Transverse colon (tissue), 3 donors: ENCODE measurements around the gene COL9A1.

Experiments
- CTCF ChIP-seq, 5 experiments: fragments of 200-600 bp in 3 of 5; fragments of 450-650 bp in 2 of 5; sonication (generic) in 3 of 5; IDR thresholded peaks; 1 replicate in 2 of 5; 2 replicates in 3 of 5; pipeline ENCODE4 v1.5.1; 2016 to 2017; ENCODE audit warnings: antibody characterized with exemption in 5 of 5, inconsistent platforms in 3 of 5, mild to moderate bottlenecking in 2 of 5, moderate library complexity in 1 of 5
- EP300 ChIP-seq: sonication (generic); formaldehyde crosslinking; IDR thresholded peaks from one replicate; pipeline ENCODE4 v1.6.1; 2017; ENCODE audit warnings: antibody characterized with exemption, low read depth
- POLR2A ChIP-seq: fragments of 450-650 bp; IDR thresholded peaks from one replicate; pipeline ENCODE4 v1.6.1; 2016; ENCODE audit warnings: antibody characterized with exemption, mild to moderate bottlenecking, moderate library complexity

DNA sequence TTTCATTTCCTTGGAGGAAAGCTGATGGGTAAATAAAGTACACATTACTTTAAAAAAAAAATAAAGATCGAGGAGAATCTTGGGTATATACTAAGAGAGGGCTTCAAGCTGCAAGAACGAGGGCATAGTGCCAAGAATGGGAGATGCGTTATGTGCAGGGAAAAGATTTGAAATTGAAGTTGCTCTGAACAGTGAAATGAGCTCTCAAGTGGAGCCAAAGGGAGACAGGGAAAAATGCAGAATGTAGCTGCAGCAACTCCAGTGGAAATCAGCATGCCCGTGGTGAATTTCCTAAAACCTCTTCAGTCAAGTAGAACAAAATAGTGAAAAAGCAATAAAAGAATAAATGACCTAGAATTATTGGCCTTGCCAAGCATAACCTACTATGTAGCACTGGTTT is 11.4 kb upstream of the COL9A1 start:
- TF ChIP-seq CTCF (IDR thresholded peaks at IDR 0.05) (no peak), POLR2A (no peak), EP300 (no peak)
